Rectal smooth muscle tissue (tissue), 1 donor: Measurements from ENCODE around the gene CCDC127.

Experiments
- H3K27ac ChIP-seq: one replicate; pipeline ENCODE4 v1.7.0; 2013; ENCODE audit warnings: low read depth, low read length, inconsistent platforms
- H3K27me3 ChIP-seq: one replicate; pipeline ENCODE4 v1.7.0; 2013; ENCODE audit warnings: low read length; ENCODE audit not compliant: control insufficient read depth, insufficient read depth
- H3K36me3 ChIP-seq: one replicate; pipeline ENCODE4 v1.7.0; 2013; ENCODE audit warnings: low read length; ENCODE audit not compliant: control insufficient read depth, insufficient read depth
- H3K4me1 ChIP-seq: one replicate; pipeline ENCODE4 v1.7.0; 2013; ENCODE audit warnings: low read length; ENCODE audit not compliant: control insufficient read depth, insufficient read depth
- H3K4me3 ChIP-seq: one replicate; pipeline ENCODE4 v1.7.0; 2013; ENCODE audit warnings: low read length
- H3K9ac ChIP-seq: one replicate; pipeline ENCODE4 v1.7.0; 2013; ENCODE audit warnings: low read length

The CCDC127 gene

DNA sequence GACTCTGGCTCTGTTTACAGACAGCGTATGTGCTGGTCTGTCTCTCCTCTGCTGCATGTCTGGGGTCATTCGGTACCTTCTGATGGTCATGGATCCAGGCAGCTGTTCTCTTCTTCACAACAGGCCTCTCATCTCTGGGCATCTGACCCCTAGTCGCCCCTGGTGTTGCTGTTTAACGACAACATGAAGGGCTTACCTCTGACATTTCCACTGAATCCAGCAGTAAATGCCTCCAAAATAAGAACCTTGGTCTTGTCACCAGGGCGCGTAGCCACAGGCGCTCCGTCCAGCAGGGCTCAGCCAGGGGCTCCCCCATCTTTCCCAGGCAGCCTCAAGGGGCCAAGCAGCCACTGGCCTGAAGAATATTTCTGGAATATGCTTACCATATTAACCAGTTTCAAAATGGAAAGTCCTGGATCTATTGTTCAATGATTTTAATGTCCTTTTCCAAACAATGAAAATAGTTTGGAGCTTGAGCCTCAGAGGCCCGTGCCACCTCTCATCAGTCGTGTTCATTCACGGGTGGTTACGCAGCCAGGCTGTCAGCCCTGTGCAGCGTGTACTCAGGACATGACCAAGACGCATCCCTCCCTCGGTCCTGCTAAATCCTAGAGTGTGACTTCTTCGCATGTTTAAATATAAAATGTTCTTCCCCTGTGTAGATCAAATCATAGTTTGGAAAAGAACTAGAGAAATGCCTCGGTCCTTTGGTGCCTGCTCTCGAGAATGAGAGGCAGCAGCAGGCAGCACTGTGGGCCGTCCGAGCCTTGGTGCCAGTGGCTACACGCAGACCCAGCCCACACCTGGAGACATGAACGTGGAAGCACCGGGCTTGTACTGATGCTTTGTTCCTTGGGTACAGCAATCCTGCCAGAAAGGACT lies 56.8 kb downstream of the CCDC127 start:
- Histone ChIP-seq H3K36me3 (no peaks in the 10 kb centered on the region), H3K9ac (no peak overlapping the region), H3K27me3 (no peaks in the 10 kb centered on the region), H3K4me3 (no peak overlapping the region), H3K4me1 (no peaks in the 10 kb centered on the region), H3K27ac (no peak overlapping the region)

DNA sequence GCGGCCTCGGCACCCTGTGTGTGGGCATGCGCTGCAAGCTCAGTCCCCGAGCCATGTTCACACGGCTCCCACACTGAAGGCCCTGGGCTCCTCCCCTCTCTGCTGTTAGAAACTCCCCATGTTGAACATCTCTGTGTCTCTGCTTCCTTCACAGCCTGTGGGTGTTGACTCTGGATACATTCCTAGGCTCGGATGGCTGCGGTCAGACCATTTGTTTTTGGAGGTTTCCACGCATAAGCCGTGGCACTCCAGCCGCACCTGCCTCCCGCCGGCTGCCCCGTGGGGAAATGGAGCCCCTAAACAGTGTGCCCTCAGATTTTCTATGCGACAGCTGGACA lies 57.8 kb downstream of the CCDC127 start:
- Histone ChIP-seq H3K9ac (no peak overlapping the region), H3K4me3 (no peak overlapping the region), H3K27ac (no peak overlapping the region), H3K27me3 (no peaks in the 10 kb centered on the region), H3K4me1 (no peaks in the 10 kb centered on the region), H3K36me3 (no peaks in the 10 kb centered on the region)

DNA sequence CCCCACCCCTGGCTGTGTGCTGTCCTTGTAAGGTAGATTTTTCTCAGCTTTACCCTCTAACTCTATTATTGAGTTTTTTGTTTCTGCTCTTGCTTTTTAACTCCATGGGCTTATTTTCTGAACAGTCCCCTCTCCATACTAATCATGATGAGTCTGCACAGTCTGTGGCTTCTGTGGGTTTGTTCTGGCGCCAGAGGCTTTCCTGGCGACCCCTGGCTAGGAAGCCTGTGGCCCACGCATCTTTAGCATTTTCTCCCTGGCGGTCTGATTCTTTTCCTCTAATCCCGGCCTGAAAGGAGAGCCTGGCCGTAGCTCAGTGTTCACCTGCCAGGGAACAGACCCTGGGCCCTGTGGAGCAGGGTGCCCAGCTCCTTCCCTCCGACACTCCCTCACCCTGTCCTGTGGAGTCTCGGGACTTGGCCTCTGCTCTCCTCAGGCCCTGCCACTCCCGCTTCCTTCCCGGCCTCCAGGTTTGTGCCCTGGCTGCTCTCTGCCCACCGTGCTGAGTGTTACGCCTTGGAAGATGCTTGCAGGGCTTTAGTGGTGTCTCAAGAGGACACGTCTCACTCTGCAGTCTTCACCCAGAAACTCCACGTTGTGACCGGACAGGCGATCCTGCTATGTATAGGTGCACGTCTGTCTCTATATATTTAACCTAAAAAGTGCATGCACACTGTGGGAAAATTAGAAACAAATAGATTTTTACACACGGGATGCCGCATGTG lies 58.3 kb downstream of the CCDC127 start:
- Histone ChIP-seq H3K4me1 (no peaks in the 10 kb centered on the region), H3K9ac (no peak overlapping the region), H3K36me3 (no peaks in the 10 kb centered on the region), H3K4me3 (no peak overlapping the region), H3K27ac (no peak overlapping the region), H3K27me3 (no peaks in the 10 kb centered on the region)

DNA sequence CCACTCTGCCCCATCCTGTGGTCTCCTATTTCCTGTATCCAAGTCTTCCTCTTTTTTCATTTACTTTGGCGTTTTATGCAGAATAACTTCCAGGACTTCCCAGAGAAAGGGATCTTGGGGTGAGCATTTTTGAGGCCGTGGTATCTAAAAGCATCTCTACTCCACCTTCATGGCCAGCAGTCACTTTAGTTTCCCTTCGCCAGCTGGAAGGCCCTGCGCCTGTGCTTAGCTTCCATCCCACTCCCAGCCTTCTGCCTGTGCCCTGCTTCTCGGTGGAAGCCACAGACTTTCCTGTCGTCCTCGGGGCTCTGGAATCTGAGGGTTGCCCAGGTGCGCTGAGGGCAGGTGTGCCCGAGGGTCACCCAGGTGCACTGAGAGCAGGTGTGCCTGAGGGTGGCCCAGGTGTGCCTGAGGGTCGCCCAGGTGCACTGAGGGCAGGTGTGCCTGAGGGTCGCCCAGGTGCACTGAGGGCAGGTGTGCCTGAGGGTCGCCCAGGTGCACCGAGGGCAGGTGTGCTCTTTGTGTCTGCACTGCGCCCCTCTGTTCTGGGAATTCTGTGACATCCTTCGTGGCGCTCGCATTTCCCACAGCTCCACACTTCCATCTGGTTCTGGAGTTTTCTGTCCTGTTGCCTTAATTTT lies 59.0 kb downstream of the CCDC127 start:
- Histone ChIP-seq H3K4me1 (no peaks in the 10 kb centered on the region), H3K9ac (no peak overlapping the region), H3K4me3 (no peak overlapping the region), H3K36me3 (no peaks in the 10 kb centered on the region), H3K27me3 (no peaks in the 10 kb centered on the region), H3K27ac (no peak overlapping the region)

DNA sequence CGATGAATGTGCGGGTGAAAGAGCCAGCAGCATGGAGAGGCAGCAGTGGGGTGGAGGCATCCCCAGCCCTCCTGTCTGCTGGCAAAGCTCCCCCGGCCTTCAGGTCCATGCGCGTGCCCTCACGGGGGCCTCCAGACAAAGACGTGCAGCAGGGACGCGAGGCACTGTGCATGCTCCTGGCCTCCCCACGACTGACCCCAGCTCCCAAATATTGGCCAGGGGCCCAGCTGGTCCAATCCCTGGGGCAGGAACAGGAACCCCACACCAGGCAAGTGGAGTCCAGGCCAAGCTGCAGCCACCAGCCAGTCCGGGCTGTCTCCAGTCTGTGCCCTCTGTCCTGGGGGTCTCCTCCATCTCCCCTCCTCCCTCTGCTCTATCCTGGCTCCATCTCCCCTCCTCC lies 60.2 kb downstream of the CCDC127 start:
- no peak overlapping the region for H3K4me3 ChIP-seq
- no peaks in the 10 kb centered on the region for H3K36me3 ChIP-seq
- H3K4me1 ChIP-seq, result no peaks in the 10 kb centered on the region
- no peak overlapping the region for H3K27ac ChIP-seq
- H3K9ac ChIP-seq, result no peak overlapping the region
- H3K27me3 ChIP-seq, result no peaks in the 10 kb centered on the region

DNA sequence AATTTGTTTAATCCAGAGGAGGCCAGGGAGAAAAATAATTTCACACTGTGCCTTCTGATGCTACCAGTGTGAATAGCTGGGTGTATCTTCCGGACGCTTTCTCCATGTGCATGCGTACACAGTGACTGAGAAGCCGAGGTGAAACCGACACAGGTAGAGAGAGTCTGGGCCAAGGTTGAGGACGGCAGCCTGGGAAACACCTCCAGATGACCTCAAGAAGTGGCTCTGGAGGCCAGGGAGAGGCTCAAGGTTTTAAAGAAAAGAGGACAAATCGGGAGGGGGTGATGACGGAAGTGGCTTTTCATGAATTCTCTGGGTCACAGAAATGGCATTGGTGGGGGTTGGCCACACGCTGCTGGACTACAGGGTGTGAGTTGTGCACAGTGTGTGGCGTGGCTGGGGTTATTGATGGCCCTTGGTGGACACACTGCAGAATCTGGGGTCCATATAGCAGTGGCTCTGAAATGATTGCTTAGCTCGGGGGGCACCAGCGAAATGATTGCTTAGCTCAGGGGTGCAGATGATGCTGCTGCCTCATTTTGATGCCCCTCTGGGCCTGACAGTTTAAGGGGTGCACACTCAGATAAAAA lies 60.7 kb downstream of the CCDC127 start:
- no peak overlapping the region for H3K9ac ChIP-seq
- no peaks in the 10 kb centered on the region for H3K36me3 ChIP-seq
- no peak overlapping the region for H3K4me3 ChIP-seq
- H3K4me1 ChIP-seq, result no peaks in the 10 kb centered on the region
- H3K27ac ChIP-seq, result no peak overlapping the region
- no peaks in the 10 kb centered on the region for H3K27me3 ChIP-seq

DNA sequence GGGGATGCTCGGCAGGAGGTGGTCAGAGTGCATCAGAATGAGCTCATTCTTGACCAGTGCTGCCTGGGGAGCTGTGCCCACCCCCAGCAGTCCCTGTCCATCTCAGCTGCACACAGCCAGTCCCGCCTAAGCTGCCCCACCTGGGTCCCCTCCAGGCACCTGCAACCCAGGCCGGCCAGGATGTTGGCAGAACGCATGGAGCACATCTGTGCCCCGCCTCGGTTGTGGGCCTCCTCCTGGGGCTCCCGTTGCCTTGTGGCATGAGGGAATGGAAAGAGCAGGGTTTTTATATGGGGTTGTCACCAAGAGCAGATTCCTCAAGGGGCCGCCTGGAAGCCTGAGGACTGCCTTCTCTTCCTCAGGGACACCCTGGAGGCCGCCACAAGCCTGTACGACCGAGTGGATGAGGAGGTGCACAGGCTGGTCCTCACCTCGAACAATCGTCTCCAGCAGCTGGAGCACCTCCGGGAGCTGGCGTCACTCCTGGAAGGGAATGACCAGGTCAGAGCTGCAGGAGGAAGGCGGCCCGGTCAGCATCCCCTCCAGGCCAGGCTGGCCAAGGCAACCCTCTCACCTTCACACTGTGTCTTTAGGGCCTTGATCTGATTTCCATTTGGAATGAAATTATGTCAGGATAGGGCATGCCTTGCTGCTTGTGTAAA lies 61.4 kb downstream of the CCDC127 start:
- no peaks in the 10 kb centered on the region for H3K36me3 ChIP-seq

DNA sequence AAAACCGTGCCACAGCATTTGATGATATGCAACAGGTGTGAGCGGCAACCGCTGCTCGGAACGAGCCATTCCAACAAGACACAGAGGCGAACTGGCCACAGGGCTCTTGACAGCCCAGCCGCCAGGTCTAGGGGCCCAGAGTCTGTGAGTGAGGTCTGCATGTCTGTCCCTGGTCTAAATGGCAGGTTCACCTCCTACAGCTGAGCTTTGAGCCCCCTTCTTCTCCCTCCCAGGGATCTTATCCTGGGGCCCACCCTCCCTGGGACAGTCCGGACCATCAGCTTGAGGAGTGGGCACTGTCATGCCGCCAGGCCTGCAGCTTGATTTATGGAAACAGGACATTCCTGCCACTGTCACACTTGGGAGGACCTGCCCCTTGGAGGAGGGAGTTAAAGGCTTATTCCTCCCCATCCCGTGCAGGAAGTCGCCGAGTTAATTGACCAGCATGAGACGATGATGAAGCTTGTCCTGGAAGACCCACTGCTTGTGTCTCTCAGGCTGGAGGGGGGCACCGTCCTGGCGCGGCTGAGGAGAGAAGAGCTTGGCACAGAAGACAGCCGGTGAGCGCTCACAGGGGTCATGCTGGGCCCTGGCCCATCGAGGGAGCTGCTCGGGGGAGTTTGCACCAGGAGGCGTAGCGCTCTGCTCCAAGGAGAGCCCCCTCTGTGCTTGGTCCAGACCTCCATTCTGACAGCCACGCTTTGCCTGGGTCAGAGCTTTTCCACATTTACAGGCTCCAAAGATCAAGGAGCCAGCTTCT lies 62.1 kb downstream of the CCDC127 start:
- H3K4me3 ChIP-seq, result no peak overlapping the region
- no peak overlapping the region for H3K27ac ChIP-seq
- H3K9ac ChIP-seq, result no peak overlapping the region
- H3K27me3 ChIP-seq, result no peaks in the 10 kb centered on the region
- H3K4me1 ChIP-seq, result no peaks in the 10 kb centered on the region
- H3K36me3 ChIP-seq, result no peaks in the 10 kb centered on the region

More for the DNA sequence above, 61.4 kb downstream of the CCDC127 start:
- H3K4me3 ChIP-seq, result no peak overlapping the region
- no peaks in the 10 kb centered on the region for H3K27me3 ChIP-seq
- H3K4me1 ChIP-seq, result no peaks in the 10 kb centered on the region
- no peak overlapping the region for H3K9ac ChIP-seq
- no peak overlapping the region for H3K27ac ChIP-seq

DNA sequence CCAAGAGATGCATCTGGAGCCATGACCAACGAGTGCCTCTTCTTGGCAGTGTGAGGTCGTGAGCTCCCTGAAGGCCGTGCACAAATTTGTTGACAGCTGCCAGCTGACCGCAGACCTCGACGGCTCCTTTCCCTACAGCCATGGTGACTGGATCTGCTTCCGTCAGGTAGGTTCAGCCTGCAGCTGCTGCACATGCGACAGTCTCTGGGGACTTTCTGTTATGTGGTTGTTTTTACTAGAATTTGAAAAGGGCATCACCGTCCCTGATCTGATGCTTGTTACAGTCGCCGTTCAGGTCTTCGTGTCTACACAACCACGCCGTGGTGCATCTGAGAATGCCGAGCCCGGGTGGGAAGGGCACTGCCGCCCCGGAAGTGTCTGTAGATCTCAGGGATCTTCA lies 63.1 kb downstream of the CCDC127 start:
- Histone ChIP-seq H3K4me1 (no peaks in the 10 kb centered on the region), H3K36me3 (no peaks in the 10 kb centered on the region), H3K9ac (no peak overlapping the region), H3K4me3 (no peak overlapping the region), H3K27ac (no peak overlapping the region), H3K27me3 (no peaks in the 10 kb centered on the region)

DNA sequence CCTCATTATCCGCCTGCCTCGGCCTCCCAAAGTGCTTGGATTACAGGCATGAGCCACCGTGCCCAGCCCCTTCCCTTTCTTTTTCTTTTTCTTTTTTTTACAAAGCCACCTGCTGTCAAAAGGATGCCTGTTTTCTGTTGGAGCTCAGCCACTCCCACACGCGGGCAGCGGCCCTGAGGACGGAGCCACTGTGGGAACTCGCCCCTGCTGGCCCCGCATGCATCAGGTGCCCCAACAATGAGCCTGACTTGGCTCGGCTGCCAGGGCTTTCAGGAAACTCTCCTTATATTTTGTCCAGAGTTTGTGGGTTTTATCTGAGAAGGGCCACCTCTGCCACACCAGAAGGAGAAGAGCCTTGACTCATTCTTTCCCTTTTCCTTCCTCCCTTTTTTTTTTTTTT lies 63.7 kb downstream of the CCDC127 start:
- no peaks in the 10 kb centered on the region for H3K4me1 ChIP-seq
- H3K27ac ChIP-seq, result no peak overlapping the region
- H3K36me3 ChIP-seq, result no peaks in the 10 kb centered on the region
- no peaks in the 10 kb centered on the region for H3K27me3 ChIP-seq
- H3K9ac ChIP-seq, result no peak overlapping the region
- no peak overlapping the region for H3K4me3 ChIP-seq

DNA sequence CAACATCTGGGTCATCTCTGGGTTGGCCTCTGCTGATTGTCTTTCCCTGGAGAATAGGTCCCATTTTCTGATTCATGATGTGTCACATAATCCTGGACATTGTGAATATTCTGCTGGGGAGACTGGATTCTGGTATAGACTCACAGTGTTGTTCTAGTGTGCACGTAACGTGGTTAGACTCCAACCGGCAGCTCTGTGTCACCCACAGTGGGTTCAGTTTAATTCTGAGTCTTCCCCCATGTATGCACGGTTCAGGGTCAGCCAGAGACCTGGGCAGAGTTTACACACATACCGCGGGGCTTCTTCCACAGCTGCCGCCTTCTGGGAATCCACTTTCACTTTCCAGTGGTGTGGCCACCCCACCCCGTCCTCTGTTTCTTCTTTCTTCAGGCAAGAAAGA lies 64.7 kb downstream of the CCDC127 start:
- no peaks in the 10 kb centered on the region for H3K4me1 ChIP-seq
- H3K4me3 ChIP-seq, result no peak overlapping the region
- no peak overlapping the region for H3K9ac ChIP-seq
- no peak overlapping the region for H3K27ac ChIP-seq
- no peaks in the 10 kb centered on the region for H3K36me3 ChIP-seq
- H3K27me3 ChIP-seq, result no peaks in the 10 kb centered on the region
